Measurements from ENCODE around the gene VPS37D.

Gene VPS37D

DNA sequence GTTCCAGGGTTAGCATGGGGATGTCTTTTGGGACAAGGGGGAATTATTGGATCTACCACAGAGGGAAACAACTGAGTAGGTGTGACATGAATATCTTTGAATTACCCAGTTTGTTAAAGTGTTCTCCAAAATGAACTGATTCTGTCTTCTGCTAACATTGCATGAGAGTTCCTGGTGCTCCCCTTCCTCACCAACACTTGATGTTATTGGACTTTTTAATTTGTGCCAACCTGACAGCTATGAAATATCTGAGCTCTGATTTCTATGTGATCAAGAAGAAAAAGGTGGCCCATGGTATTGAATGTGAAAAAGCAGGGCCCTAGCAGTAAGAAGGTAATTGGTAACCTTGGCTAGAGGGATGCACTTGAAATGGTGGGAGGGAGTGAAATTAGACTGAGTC, 4.6 kb upstream of the VPS37D start:
- Histone ChIP-seq H3K4me3 (ENCODE audit: severe bottlenecking) (no peak overlapping the region), H3K27me3 (ENCODE audit: insufficient read depth, poor library complexity, severe bottlenecking) (no peaks in the 10 kb centered on the region), H3K4me1 (ENCODE audit: insufficient read depth, poor library complexity, severe bottlenecking) (no peaks in the 10 kb centered on the region), H3K27ac (ENCODE audit: poor library complexity, severe bottlenecking) (no peak overlapping the region), H3K36me3 (ENCODE audit: low read depth) (no peaks in the 10 kb centered on the region), H3K9me3 (ENCODE audit: severe bottlenecking) (no peaks in the 10 kb centered on the region)
- TF ChIP-seq, protein P1, sequence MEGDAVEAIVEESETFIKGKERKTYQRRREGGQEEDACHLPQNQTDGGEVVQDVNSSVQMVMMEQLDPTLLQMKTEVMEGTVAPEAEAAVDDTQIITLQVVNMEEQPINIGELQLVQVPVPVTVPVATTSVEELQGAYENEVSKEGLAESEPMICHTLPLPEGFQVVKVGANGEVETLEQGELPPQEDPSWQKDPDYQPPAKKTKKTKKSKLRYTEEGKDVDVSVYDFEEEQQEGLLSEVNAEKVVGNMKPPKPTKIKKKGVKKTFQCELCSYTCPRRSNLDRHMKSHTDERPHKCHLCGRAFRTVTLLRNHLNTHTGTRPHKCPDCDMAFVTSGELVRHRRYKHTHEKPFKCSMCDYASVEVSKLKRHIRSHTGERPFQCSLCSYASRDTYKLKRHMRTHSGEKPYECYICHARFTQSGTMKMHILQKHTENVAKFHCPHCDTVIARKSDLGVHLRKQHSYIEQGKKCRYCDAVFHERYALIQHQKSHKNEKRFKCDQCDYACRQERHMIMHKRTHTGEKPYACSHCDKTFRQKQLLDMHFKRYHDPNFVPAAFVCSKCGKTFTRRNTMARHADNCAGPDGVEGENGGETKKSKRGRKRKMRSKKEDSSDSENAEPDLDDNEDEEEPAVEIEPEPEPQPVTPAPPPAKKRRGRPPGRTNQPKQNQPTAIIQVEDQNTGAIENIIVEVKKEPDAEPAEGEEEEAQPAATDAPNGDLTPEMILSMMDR (IDR thresholded peaks at IDR 0.05; ENCODE audit: poor library complexity, severe bottlenecking): no peak
- ATAC-seq (ENCODE audit: low read depth) (no peak), DNase-seq (ENCODE audit: low spot score) (no peak)

DNA sequence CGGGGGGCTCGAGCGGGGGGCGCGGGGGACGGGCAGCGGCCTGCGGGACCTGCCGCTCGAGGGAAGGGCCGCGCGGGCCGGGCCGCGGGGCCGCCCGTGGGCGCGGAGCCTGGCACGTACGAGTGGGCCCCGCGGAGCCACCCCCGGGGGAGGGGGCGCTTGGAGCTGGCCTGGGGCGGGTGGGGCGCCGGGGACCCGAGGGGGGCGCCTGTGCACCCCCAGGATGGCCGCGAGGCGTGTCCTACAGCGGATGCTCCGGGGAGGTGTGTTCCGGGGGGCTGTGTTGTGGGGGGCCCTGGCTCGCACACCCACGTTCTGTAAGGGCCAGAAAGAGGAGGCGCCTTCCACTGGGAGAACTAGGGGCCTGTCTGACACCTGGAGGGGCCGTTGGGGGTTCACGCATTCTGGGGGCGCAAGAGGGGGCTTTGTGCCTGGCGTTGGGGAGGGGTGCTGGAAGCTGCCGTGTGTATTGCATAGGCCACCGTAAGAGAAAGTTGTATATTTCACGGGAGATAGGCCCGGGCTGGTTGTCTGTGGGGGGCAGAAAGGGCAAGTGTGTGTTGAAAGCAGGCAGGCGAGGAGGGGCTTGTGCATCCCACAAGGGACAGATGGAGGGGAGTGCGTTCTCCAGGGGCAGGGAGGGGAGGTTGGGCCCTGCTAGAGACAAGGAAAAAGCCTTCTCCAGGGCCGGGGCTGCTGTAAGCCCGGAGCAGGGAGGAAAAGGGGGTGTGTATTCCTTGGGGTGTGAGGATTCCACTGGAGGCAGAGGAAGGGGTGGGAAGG, 663 bp downstream of the VPS37D start:
- ATAC-seq (ENCODE audit: low read depth): no peak
- Histone ChIP-seq H3K9me3 (ENCODE audit: severe bottlenecking) (no peaks in the 10 kb centered on the region), H3K4me3 (ENCODE audit: severe bottlenecking) (peak overlapping the region; percentile 88), H3K4me1 (ENCODE audit: insufficient read depth, poor library complexity, severe bottlenecking) (no peaks in the 10 kb centered on the region), H3K27me3 (ENCODE audit: insufficient read depth, poor library complexity, severe bottlenecking) (no peaks in the 10 kb centered on the region), H3K36me3 (ENCODE audit: low read depth) (no peaks in the 10 kb centered on the region), H3K27ac (ENCODE audit: poor library complexity, severe bottlenecking) (no peak overlapping the region)
- DNase-seq (ENCODE audit: low spot score): no peak
- TF ChIP-seq, protein P1 (IDR thresholded peaks at IDR 0.05; ENCODE audit: poor library complexity, severe bottlenecking): peak; percentile 2

DNA sequence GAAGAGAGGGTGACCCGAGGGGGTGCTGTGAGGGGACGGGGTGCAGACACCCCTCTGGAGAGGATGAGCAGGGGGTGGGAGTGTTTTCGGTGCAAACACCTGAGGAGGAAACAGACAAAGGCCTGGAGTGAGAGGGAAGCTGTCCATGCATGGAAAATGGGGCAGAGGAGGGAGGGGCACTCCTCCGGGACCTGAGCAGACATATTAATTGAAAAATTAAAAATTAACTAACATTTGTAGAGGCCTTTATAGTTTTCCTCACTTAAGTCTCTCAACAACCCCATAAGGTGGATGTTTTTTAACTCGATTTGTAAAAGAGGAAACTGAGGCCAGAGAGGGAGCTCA, 1.2 kb downstream of the VPS37D start:
- Histone ChIP-seq H3K36me3 (ENCODE audit: low read depth) (no peaks in the 10 kb centered on the region), H3K4me3 (ENCODE audit: severe bottlenecking) (no peak overlapping the region), H3K4me1 (ENCODE audit: insufficient read depth, poor library complexity, severe bottlenecking) (no peaks in the 10 kb centered on the region), H3K27me3 (ENCODE audit: insufficient read depth, poor library complexity, severe bottlenecking) (no peaks in the 10 kb centered on the region), H3K9me3 (ENCODE audit: severe bottlenecking) (no peaks in the 10 kb centered on the region), H3K27ac (ENCODE audit: poor library complexity, severe bottlenecking) (no peak overlapping the region)
- TF ChIP-seq, protein P1 (IDR thresholded peaks at IDR 0.05; ENCODE audit: poor library complexity, severe bottlenecking): no peak
- no peak for DNase-seq (ENCODE audit: low spot score)
- ATAC-seq (ENCODE audit: low read depth): no peak

DNA sequence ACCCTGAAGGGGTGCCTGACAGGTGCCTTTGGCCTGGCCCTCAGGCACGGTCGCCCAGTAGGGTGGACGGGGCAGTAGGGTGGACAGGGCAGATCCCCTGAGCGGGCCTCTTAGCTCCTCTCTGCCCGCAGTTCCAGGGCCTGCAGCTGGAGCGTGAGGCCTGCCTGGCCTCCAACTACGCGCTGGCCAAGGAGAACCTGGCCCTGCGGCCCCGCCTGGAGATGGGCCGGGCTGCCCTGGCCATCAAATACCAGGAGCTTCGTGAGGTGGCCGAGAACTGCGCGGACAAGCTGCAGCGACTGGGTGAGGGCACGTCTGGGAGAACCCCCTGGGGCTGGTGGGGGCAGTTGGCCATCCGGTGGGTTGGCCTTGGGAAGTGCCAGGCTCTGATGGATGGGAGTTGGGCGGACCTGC, 1.7 kb downstream of the VPS37D start:
- DNase-seq (ENCODE audit: low spot score): no peak
- no peak overlapping the region for H3K27ac ChIP-seq (ENCODE audit: poor library complexity, severe bottlenecking)
- no peak overlapping the region for H3K4me3 ChIP-seq (ENCODE audit: severe bottlenecking)
- ATAC-seq (ENCODE audit: low read depth): no peak
- H3K27me3 ChIP-seq (ENCODE audit: insufficient read depth, poor library complexity, severe bottlenecking): no peaks in the 10 kb centered on the region
- no peaks in the 10 kb centered on the region for H3K4me1 ChIP-seq (ENCODE audit: insufficient read depth, poor library complexity, severe bottlenecking)
- H3K9me3 ChIP-seq (ENCODE audit: severe bottlenecking): no peaks in the 10 kb centered on the region
- no peaks in the 10 kb centered on the region for H3K36me3 ChIP-seq (ENCODE audit: low read depth)
- TF ChIP-seq, protein P1 (IDR thresholded peaks at IDR 0.05; ENCODE audit: poor library complexity, severe bottlenecking): no peak

DNA sequence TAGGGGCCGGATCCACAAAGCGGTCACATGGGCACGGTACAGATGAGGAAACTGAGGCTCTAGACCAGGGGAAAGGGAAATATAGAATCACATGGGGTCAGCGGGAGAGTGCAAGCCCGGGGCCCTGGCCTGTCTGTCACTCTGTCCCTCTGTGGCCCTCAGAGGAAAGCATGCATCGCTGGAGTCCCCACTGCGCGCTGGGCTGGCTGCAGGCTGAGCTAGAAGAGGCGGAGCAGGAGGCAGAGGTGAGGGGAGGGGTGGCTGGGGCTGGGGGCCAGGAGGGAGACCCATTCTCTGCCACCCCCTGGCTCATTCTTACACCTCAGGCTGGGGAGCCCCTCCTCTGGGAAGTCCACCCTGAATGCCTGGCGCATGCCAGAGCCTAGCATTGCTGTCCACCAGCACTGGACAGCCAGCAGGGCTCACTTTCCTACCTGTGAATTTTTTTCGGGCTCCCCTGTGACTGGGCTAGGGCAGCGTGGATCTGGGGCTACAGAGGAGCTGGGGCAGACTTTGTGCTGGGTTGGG, 2.3 kb downstream of the VPS37D start:
- Histone ChIP-seq H3K4me3 (ENCODE audit: severe bottlenecking) (no peak overlapping the region), H3K9me3 (ENCODE audit: severe bottlenecking) (no peaks in the 10 kb centered on the region), H3K4me1 (ENCODE audit: insufficient read depth, poor library complexity, severe bottlenecking) (no peaks in the 10 kb centered on the region), H3K36me3 (ENCODE audit: low read depth) (no peaks in the 10 kb centered on the region), H3K27me3 (ENCODE audit: insufficient read depth, poor library complexity, severe bottlenecking) (no peaks in the 10 kb centered on the region), H3K27ac (ENCODE audit: poor library complexity, severe bottlenecking) (no peak overlapping the region)
- TF ChIP-seq, protein P1 (IDR thresholded peaks at IDR 0.05; ENCODE audit: poor library complexity, severe bottlenecking): no peak
- DNase-seq (ENCODE audit: low spot score): no peak
- ATAC-seq (ENCODE audit: low read depth): no peak
